Karpas-422 (cell line): ENCODE data around the gene SCN8A. TPM values are rescaled to one million over a fixed set of nuclear protein-coding genes. Genes with fewer than 3 reads are reported as not detected.

Experiments
- DNase-seq: peaks from one replicate; pipeline ENCODE4 v3.0.0-alpha.2; 2015
- H2AFZ ChIP-seq: fragments of 200-600 bp; sonication (generic); 2 replicates; pipeline ENCODE4 v1.6.1; 2014; ENCODE audit warnings: antibody characterized with exemption, low read length, mixed read lengths
- H3K27ac ChIP-seq: fragments of 200-600 bp; sonication (generic); 2 replicates; pipeline ENCODE4 v1.5.1; 2014; ENCODE audit warnings: mild to moderate bottlenecking, low read length, moderate library complexity
- H3K27me3 ChIP-seq: fragments of 200-600 bp; sonication (generic); 2 replicates; pipeline ENCODE4 v1.6.1; 2014; ENCODE audit warnings: low read length, mixed read lengths
- H3K36me3 ChIP-seq: fragments of 200-600 bp; sonication (generic); 2 replicates; pipeline ENCODE4 v1.6.1; 2014; ENCODE audit warnings: low read length, mixed read lengths; ENCODE audit not compliant: insufficient read depth
- H3K4me1 ChIP-seq: fragments of 200-600 bp; sonication (generic); 2 replicates; pipeline ENCODE4 v1.6.1; 2014; ENCODE audit warnings: mild to moderate bottlenecking, low read length, mixed read lengths
- H3K4me2 ChIP-seq: fragments of 200-600 bp; sonication (generic); 2 replicates; pipeline ENCODE4 v1.6.1; 2014; ENCODE audit warnings: low read length, low read depth, mild to moderate bottlenecking; ENCODE audit not compliant: poor library complexity, severe bottlenecking
- H3K4me3 ChIP-seq: fragments of 200-600 bp; sonication (generic); 2 replicates; pipeline ENCODE4 v1.5.1; 2014; ENCODE audit warnings: mild to moderate bottlenecking, antibody characterized with exemption, low read length, mixed read lengths
- H3K79me2 ChIP-seq: fragments of 200-600 bp; sonication (generic); 2 replicates; pipeline ENCODE4 v1.6.1; 2014; ENCODE audit warnings: mild to moderate bottlenecking, low read length, mixed read lengths
- H3K9ac ChIP-seq: fragments of 200-600 bp; sonication (generic); 2 replicates; pipeline ENCODE4 v1.6.0; 2014; ENCODE audit warnings: low read length
- H3K9me2 ChIP-seq: fragments of 200-600 bp; sonication (generic), shearing (Covaris generic); replicated peaks from 2 replicates; pipeline ENCODE4 v1.6.0; 2014; ENCODE audit warnings: mild to moderate bottlenecking, low read length, moderate library complexity; ENCODE audit not compliant: insufficient read depth
- H3K9me3 ChIP-seq: fragments of 300-700, 200-600 bp; sonication (generic); 2 replicates; pipeline ENCODE4 v1.6.1; 2014; ENCODE audit warnings: low read length, mixed read lengths
- H4K20me1 ChIP-seq: fragments of 200-600 bp; sonication (generic); 2 replicates; pipeline ENCODE4 v1.6.1; 2014; ENCODE audit warnings: mild to moderate bottlenecking, antibody characterized with exemption, low read length, low read depth; ENCODE audit not compliant: insufficient read depth
- total RNA-seq: library from RNA; depleted of rRNA; stranded (reverse); fragments of >200 nt; shearing (Covaris generic); gene quantifications from 2 replicates; pipeline ENCODE4 v1.2.3, GENCODE V29; 2014; ENCODE audit warnings: low replicate concordance

Gene SCN8A
- total RNA-seq, 1 experiment from 2014 or later: 0.11 TPM

DNA sequence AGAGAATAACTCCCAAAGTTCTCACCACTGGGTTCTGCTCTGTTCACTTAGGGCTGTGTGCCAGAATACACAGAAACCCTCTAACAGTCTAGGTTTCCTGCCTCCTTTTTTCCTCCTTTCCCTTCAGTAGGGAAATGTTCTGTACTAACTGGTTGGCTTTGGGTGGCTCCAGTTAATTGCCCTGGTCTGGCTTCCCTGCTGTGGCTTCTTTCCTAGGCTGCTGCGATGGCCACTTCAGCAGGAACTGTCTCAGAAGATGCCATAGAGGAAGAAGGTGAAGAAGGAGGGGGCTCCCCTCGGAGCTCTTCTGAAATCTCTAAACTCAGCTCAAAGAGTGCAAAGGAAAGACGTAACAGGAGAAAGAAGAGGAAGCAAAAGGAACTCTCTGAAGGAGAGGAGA is 115.2 kb downstream of the SCN8A start:
- H4K20me1 ChIP-seq: no peaks in the 10 kb centered on the region
- no peaks in the 10 kb centered on the region for H3K27me3 ChIP-seq
- H3K4me2 ChIP-seq: no peak overlapping the region

DNA sequence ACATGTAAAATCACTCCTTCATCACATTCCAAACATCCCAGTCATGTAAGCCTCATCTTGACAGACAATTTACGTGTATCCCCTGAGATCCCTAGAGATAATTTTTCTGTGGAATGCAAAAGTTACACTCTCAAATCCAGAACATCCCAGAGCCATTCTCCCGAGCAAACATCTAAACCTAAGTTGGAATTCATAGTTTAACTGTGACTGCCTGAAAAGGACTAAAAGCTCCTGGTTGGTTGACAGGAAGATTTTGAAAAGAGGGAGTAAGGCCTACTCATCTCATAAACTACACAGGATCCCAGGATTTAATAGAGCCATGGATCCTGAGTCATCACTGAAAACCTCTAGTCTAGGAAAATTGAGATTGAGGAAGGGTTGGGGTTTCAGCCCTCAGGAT is 123.6 kb downstream of the SCN8A start:
- H3K9me2 ChIP-seq: no peaks in the 10 kb centered on the region
- no peaks in the 10 kb centered on the region for H3K36me3 ChIP-seq
- H3K79me2 ChIP-seq: no peaks in the 10 kb centered on the region
- H3K4me1 ChIP-seq: no peaks in the 10 kb centered on the region
- no peak overlapping the region for H3K4me2 ChIP-seq
- no peaks in the 10 kb centered on the region for H4K20me1 ChIP-seq
- no peak overlapping the region for H3K9ac ChIP-seq
- DNase-seq: no peak
- no peaks in the 10 kb centered on the region for H3K27me3 ChIP-seq
- no peak overlapping the region for H3K27ac ChIP-seq
- H3K9me3 ChIP-seq: no peaks in the 10 kb centered on the region
- H3K4me3 ChIP-seq: no peak overlapping the region
- H2AFZ ChIP-seq: no peak overlapping the region

More for the DNA sequence above, 115.2 kb downstream of the SCN8A start:
- no peaks in the 10 kb centered on the region for H3K4me1 ChIP-seq
- DNase-seq: no peak
- H3K27ac ChIP-seq: no peak overlapping the region
- H3K9me2 ChIP-seq: no peaks in the 10 kb centered on the region
- no peak overlapping the region for H3K4me3 ChIP-seq
- H3K36me3 ChIP-seq: no peaks in the 10 kb centered on the region
- no peaks in the 10 kb centered on the region for H3K9me3 ChIP-seq
- no peak overlapping the region for H3K9ac ChIP-seq
- no peak overlapping the region for H2AFZ ChIP-seq
- H3K79me2 ChIP-seq: no peaks in the 10 kb centered on the region

DNA sequence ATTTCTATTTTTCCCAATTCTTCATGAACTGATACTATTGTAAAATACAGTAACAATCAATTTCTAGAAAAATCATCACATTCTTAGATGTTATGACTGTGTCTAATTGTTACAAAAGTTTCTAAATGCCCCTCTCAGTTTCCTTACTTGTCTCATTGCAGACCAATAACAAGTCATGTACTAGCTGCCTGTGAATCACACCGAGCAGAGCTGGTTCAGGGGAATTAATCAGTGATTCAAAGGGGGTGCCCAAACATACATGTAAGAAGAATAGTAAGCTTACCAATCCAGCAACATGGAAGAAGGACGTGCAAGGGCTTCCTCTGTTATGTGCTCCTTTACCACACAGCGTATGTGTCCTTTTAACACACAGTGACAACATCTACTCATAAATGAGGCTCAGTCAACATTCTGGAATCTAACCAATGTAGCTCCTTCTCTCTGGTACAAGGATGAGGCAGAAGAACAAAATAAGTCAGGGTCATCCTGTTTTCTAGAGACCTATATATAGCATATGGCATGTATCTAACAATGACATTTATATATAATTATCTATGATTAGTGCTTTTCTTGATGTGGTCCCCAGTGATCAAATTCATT is 126.4 kb downstream of the SCN8A start:
- H3K4me1 ChIP-seq: no peaks in the 10 kb centered on the region
- no peak overlapping the region for H2AFZ ChIP-seq
- H3K9me3 ChIP-seq: no peaks in the 10 kb centered on the region
- H3K4me3 ChIP-seq: no peak overlapping the region
- no peaks in the 10 kb centered on the region for H3K79me2 ChIP-seq
- no peak overlapping the region for H3K27ac ChIP-seq
- DNase-seq: no peak
- no peaks in the 10 kb centered on the region for H4K20me1 ChIP-seq
- no peaks in the 10 kb centered on the region for H3K9me2 ChIP-seq
- H3K27me3 ChIP-seq: no peaks in the 10 kb centered on the region
- H3K9ac ChIP-seq: no peak overlapping the region
- H3K36me3 ChIP-seq: no peaks in the 10 kb centered on the region
- no peak overlapping the region for H3K4me2 ChIP-seq

DNA sequence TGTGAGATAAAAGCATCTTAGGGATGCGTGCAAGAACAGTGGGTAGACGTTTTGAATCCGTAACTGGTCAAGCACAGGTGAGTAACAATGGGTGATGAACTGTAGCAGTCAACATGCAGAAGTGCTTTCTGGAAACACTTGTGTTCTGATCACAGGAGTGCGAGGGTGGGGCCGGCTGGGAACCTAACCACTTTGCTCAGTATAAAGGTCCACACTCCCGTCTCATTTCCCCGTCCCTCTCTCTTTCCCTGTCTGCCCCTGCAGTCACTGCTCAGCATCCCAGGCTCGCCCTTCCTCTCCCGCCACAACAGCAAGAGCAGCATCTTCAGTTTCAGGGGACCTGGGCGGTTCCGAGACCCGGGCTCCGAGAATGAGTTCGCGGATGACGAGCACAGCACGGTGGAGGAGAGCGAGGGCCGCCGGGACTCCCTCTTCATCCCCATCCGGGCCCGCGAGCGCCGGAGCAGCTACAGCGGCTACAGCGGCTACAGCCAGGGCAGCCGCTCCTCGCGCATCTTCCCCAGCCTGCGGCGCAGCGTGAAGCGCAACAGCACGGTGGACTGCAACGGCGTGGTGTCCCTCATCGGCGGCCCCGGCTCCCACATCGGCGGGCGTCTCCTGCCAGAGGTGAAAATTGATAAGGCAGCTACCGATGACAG is 130.4 kb downstream of the SCN8A start:
- H3K9ac ChIP-seq: no peak overlapping the region
- H3K36me3 ChIP-seq: no peaks in the 10 kb centered on the region
- no peak overlapping the region for H3K27ac ChIP-seq
- no peak overlapping the region for H3K4me2 ChIP-seq
- H3K4me1 ChIP-seq: no peaks in the 10 kb centered on the region
- no peaks in the 10 kb centered on the region for H3K9me3 ChIP-seq
- no peaks in the 10 kb centered on the region for H3K9me2 ChIP-seq
- no peaks in the 10 kb centered on the region for H3K27me3 ChIP-seq
- no peaks in the 10 kb centered on the region for H4K20me1 ChIP-seq
- H3K79me2 ChIP-seq: no peaks in the 10 kb centered on the region
- H2AFZ ChIP-seq: no peak overlapping the region
- DNase-seq: no peak
- H3K4me3 ChIP-seq: no peak overlapping the region

DNA sequence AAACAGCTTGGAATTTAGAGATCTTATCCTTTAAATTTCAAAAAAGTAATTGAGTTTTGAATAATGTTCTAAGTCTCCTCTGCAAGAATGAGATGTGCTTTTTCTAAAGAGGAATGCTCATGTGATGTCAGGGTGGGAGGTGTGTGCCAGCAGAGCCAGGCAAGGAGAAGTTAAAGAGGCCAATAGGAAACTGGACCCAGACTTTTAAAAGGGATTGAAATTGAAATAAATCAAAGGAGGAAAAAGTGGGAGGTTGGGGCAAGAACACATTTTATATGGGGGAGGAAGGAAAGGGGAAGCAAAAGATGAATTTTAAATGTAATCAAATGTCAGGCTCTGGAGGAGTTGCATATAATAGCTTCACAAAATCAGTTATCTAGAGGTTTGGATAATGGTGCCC is 131.4 kb downstream of the SCN8A start:
- DNase-seq: no peak
- H3K4me2 ChIP-seq: no peak overlapping the region

DNA sequence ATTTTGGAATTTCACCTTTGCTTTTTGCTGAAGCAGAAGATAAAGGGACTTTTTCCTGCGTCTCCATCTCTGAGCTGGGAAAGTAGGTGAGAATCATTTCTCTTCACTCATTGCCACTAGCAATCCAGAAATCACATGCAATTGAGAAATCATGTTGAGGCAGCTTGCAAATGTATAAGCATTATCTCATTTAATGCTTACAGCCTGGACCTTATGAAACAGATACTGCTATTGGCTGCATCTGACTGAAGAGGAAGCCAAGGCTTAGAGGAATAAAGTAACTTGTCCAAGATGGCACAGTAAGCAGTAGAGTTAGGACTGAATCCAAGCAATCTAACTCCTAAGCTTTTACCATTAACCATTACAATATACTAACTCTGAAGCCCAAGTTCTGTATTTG is 135.1 kb downstream of the SCN8A start:
- H2AFZ ChIP-seq: no peak overlapping the region

More for the DNA sequence above, 131.4 kb downstream of the SCN8A start:
- H2AFZ ChIP-seq: no peak overlapping the region
- no peak overlapping the region for H3K4me3 ChIP-seq
- no peaks in the 10 kb centered on the region for H4K20me1 ChIP-seq
- H3K79me2 ChIP-seq: no peaks in the 10 kb centered on the region
- H3K9me2 ChIP-seq: no peaks in the 10 kb centered on the region
- H3K9ac ChIP-seq: no peak overlapping the region
- no peaks in the 10 kb centered on the region for H3K4me1 ChIP-seq
- no peaks in the 10 kb centered on the region for H3K9me3 ChIP-seq
- H3K36me3 ChIP-seq: no peaks in the 10 kb centered on the region
- H3K27ac ChIP-seq: no peak overlapping the region
- no peaks in the 10 kb centered on the region for H3K27me3 ChIP-seq

DNA sequence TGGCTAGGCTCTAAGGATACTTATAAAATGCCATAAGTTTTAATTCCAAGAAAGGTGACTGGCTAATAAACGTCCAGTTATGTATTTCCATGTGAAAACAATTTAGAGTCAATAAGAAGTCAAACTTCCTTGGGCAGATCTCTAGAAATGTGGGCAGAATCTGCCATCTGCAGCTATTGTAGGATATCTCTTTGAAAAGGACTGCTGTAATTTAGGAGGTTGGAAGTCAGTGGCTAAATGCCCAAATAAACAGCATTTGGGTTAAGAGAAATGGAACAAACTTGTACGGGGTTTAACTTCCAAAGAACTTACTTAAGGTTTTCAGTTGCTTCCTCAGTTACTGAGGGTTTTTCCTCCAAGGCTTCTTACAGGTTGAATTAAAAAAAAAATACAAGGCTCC is 135.9 kb downstream of the SCN8A start:
- no peaks in the 10 kb centered on the region for H3K9me2 ChIP-seq
- H3K4me1 ChIP-seq: no peaks in the 10 kb centered on the region
- no peaks in the 10 kb centered on the region for H3K9me3 ChIP-seq
- no peak overlapping the region for H3K4me3 ChIP-seq
- no peak overlapping the region for H3K9ac ChIP-seq
- H4K20me1 ChIP-seq: no peaks in the 10 kb centered on the region
- H3K27ac ChIP-seq: no peak overlapping the region
- H3K4me2 ChIP-seq: no peak overlapping the region
- H3K27me3 ChIP-seq: no peaks in the 10 kb centered on the region
- no peak overlapping the region for H2AFZ ChIP-seq
- H3K79me2 ChIP-seq: no peaks in the 10 kb centered on the region
- no peaks in the 10 kb centered on the region for H3K36me3 ChIP-seq
- no peak for DNase-seq

More for the DNA sequence above, 135.1 kb downstream of the SCN8A start:
- Histone ChIP-seq H3K4me1 (no peaks in the 10 kb centered on the region), H3K9ac (no peak overlapping the region), H3K27ac (no peak overlapping the region), H3K9me2 (no peaks in the 10 kb centered on the region), H3K27me3 (no peaks in the 10 kb centered on the region), H3K36me3 (no peaks in the 10 kb centered on the region), H3K4me2 (no peak overlapping the region), H3K79me2 (no peaks in the 10 kb centered on the region), H4K20me1 (no peaks in the 10 kb centered on the region), H3K9me3 (no peaks in the 10 kb centered on the region), H3K4me3 (no peak overlapping the region)
- DNase-seq: no peak

DNA sequence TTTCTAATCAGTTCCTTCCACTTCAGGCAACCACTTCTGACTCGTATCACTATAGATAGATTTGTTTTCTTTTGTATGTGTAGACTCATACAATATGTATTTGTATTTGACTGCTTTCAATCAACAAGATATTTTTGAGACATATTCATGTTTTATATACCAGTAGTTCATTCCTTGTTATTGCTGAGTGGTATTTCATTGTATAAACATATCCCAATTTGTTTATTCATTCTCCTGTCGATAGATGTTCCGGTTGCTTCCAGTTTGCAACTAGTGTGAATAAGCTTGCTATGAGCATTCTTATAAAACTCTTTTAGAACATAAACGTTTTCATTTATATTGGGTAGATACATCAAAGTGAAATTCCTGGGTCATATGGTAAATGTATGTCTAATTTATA is 138.3 kb downstream of the SCN8A start:
- H2AFZ ChIP-seq: no peak overlapping the region
- H4K20me1 ChIP-seq: no peaks in the 10 kb centered on the region
- no peak for DNase-seq
- H3K9me3 ChIP-seq: no peaks in the 10 kb centered on the region
- no peaks in the 10 kb centered on the region for H3K9me2 ChIP-seq
- no peaks in the 10 kb centered on the region for H3K36me3 ChIP-seq
- no peak overlapping the region for H3K27ac ChIP-seq
- no peaks in the 10 kb centered on the region for H3K27me3 ChIP-seq
- H3K4me2 ChIP-seq: no peak overlapping the region
- H3K79me2 ChIP-seq: no peaks in the 10 kb centered on the region
- H3K9ac ChIP-seq: no peak overlapping the region
- H3K4me3 ChIP-seq: no peak overlapping the region
- no peaks in the 10 kb centered on the region for H3K4me1 ChIP-seq
